HG03103 (cell line): ENCODE results near the gene EGFL7.

Experiments used
- ATAC-seq: cut with Tn5 transposase; IDR thresholded peaks from one replicate; pipeline ENCODE4 v1.9.1; 2021; ENCODE audit warnings: low read depth; ENCODE audit not compliant: unreplicated experiment

EGFL7 gene

DNA sequence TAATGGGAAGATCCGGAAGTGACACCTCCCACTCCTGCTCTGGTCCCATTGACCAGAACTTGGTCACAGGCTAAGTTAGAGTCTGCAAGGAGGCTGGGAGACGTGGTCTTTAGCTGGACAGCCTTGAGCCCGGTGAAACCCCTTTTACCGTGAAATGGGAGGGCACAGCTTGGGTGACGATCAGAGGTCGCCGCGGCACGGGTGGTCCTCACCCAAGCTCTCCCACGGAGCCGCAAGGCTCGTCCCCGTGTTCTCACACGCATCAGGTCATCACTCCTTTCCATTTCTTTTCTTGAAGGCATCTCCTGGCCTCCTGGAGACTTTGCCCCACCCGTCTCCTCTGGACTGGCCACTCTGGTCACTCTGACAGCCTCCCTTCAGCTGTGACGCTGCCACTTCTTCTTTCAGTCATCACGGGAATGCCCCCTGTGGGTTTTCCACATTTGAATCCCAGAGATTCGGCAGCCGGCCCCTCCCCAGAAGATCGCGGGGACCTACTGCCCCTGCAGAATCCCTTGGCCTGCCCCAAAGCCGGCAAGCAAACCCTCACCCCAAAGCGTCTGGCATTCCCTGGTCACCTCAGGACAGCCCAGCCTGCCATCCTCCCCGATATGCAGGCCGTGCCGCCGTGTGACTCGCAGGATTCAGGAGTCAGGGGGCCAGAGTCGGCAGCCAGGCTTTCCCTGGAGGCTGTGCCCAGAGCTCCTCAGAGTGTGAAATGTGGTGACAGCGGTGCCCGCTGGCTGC, 18.9 kb upstream of the EGFL7 start:
- ATAC-seq = no peak

DNA sequence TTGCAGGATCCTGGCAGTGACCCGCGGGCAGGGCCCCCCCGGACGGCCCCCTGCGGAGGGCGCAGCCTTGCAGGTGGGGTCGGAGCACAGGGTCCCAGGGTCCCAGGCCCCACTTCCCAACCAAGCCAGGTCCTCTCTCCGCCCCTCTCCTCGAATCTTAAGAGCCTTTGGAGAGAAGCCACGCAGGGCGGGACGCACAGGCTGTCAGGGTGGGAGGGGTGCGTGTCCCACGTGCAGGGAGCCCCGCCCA, 18.4 kb upstream of the EGFL7 start:
- no peak for ATAC-seq

DNA sequence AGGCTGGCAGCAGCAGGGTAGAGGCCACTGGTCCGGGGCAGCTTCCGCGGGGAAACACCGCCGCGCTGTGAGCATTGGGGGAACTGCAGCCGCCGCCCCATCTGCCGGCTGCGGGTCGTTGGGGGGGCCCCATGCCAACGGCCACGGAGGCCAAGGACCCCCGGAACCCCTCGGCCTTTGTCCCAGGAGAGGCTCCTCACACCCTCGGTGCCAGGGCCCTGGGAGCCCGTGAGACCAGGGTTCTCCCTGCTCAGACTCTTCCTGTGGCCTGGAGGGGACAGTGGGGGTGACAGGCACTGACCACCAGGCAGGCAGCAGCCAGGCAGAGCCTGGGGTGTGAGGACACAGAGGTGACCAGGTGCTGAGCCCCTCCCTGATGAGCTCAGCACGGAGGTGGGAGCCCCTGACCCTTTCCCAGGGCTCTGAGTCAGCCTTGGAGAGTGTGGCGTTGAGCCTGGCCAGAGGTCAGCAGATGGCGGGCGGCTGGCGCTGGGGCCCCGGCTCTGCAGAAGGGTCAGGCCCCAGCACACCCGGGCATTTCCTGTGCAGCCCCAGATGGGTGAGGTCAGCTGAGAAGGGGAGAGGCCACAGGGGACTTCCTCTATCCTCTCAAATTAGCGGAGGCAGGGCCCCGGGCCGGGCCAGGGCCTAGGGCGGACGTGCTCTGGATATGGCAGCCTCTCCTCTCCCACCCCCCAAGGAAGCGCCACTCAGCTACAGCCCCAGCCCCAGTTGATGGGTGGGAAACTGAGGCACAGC, 17.9 kb upstream of the EGFL7 start:
- no peak for ATAC-seq

DNA sequence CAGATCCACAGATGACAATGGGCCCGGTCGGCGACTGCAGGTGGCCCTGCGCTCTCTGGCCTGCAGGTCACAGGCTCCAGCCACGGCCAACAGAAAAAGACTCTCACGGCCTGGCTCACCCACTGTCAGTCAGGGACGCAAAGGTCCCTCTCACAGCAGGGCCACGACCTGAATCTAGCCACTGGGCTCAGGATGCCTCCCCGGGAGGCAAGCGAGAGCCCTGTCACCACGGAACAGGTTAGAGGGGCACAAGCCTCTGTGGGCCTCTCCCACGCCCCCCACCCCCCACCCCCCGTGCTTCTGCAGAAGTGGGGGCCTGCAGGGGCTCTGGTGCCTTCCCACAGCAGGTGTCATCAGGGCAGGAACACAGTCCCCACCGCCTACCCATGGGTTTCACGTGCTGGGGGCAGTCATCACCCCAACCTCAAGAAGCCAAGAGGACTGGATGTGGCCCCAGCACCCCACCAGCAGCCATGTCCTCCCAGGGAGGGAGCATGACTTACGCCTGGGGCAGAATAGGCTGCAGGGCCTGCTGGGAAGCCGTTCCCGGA, 17.3 kb upstream of the EGFL7 start:
- ATAC-seq = no peak

DNA sequence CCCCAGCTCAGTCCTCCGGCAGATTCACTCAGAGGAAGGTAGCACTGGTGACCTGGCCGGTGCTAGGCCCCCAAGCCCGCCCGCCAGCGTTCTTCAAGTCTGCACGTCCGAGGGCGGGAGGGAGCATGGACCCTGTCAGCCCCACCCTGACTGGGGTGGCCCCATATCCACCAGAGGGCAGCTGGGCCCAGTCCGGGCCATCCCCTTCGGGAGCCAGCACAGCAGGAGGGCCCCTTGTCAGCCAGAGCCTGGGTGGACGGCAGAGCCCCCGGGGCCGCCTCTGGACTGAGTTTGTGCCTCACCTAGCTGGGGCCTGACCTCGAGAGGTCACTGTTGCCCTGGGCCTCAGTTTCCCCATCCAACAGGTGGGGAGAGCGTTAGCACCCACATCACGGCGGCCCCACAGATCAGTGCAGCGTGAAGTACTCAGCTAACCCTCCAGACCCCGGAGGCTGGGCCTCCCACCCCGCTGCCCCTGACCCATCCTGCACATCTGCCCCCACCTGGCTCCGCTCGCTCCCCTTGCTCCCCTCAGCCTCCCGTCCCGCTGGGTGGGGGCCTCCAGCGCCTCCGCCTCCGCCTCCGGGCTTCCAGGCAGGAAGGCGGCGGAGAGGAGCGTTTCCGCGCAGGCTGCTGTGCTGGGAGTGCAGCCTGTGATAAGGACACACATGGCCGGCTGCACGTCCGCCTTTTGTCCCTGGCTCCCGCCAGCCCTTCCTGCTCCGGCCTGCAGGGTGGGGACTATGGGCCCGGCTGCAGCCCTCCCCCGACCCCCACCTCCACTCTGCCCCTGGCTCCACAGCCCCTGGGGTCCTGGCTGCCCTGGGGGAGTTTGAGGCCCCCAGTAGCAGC, 16.6 kb upstream of the EGFL7 start:
- no peak for ATAC-seq

DNA sequence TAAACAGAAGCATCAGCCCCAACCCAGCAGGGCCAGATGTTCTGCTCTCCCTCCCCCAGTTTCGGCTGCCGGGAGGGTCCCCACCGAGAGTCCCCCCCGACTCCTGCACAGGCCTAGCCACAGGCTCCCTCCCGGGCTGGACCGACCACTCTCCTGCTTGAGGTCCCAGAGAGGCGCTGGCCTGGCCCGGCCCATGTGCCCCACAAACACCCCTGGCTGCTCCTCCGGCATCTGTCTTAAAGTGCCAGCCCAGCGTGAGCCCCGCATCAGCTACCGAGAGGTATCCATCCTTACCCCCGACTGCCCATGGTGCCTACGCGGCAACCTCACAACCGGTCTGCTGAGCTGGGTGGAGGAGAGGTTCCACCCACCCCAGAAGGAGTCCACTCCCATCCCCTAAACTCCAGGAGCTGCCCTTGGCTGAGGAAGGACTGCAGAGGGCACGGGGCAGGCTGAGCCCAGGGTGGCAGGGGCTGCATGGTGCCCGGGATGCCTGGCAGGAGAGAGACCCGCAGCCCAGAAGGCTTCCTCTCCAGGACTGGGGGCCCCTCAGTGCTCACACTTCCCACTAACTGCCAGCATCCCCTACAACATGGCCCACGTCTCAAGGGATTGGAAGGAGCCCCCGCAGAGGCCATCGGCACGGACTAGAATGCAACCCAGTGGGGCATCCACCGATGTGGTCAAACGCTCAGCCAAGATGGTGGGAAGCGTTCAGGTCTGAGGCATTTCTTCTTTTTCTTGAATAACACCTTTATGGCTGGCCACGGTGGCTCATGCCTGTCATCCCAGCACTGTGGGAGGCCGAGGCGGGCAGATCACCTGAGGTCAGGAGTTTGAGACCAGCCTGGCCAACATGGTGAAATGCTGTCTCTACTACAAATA, 15.6 kb upstream of the EGFL7 start:
- no peak for ATAC-seq

DNA sequence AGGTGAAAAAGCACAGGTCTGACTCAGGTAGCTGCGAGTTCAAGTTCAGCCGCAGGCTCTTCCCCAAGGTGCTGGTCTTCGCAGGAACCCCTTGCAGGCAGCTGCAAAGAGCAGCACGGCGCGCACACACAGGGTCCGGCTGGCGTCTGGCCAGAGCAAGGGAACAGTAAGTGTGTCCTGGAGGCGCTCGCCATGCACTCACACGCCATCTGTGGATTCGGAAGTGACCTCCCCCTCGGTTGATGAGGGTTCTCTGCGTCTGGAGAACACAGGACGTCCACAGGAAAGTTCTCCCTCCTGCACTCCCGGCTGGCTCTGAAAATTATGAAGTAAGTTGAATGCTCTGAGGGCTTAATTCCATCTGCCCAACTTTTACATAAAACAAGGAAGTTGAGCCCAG, 14.0 kb upstream of the EGFL7 start:
- ATAC-seq = no peak

DNA sequence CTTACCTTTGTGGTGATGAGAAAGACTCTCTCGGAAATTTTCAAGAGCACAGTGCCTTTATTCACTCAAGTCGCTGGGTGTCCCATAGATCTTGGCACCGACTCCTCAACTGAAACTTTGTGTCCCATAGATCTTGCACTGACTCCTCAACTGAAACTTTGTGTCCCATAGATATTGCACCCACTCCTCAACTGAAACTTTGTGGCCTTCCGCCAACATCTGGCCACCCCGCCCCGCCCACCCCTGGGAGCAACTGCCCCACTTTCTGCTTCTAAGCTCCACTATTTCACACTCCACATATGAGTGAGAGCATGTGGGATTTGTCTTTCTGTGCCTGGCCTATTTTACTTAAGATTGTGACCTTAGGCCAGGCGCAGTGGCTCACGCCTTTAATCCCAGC, 12.7 kb upstream of the EGFL7 start:
- ATAC-seq = no peak

DNA sequence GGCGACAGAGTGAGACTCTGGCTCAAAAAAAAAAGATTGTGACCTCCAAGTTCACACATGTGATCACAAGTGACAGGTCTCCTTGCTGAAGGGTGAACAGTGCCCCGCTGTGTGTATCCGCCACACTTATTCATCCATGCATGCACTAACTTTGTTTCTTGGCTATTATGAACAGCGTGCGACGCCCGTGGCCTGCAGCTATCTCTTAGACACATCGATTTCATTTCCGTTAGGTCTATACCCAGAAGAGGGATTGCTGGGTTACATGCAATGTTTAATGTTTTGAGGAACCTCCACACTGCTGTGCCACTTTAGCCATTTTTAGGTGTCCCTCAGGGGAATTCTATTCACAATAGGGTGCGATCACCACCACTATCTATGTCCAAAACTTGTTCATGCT, 12.1 kb upstream of the EGFL7 start:
- no peak for ATAC-seq

DNA sequence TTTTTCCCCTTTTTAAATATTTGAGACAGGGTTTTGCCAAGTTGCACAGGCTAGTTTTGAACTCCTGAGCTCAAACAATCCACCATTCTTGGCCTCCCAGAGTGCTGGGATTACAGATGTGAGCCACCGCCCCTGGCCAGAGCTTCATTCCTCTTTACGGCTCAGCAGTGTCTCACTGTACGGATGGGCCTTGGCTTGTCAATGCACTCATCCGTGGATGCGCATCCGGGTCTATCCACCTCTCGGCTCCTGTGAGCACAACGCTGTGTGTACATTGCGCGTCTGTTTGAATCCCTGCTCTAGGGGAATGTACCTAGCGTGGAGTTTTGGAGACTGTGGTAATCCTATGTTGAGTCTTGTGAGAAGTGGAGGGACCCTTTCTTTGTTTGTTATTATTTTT, 10.9 kb upstream of the EGFL7 start:
- no peak for ATAC-seq

DNA sequence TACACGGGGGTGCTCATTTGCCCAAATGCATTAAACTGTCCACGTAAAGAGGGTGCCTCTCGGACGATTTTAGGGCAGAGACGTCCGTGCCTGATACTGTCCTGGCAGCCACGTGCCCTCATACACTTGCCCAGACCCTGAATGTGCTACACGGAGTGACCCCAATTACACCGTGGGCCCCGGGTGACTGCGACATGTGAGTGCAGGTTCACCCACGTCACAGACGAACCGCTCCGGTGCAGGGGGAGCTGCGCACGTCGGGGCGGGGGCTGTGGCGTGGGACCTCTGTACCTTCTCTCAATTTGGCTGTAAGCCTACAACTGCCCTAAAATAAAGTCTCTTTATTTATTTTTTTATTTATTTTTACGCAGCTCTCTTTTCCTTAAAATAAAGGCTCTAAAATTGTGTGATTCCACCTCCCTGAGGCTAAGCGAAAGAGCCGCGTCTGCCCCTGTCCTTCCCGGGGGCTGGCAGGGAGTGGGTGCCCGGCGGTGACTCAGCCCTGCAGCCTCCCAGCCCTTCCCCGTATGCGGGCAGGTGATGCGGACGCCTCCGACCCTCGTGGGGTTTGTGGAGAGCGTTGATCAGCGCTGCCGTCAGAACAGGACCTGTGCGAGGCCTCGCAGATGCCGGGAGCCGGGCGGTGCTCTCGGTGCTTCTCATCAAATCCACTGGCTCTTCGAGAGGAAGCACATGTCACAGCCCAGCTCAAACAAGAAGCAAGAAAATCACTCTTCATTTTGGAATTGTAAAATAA, 9.2 kb upstream of the EGFL7 start:
- no peak for ATAC-seq

DNA sequence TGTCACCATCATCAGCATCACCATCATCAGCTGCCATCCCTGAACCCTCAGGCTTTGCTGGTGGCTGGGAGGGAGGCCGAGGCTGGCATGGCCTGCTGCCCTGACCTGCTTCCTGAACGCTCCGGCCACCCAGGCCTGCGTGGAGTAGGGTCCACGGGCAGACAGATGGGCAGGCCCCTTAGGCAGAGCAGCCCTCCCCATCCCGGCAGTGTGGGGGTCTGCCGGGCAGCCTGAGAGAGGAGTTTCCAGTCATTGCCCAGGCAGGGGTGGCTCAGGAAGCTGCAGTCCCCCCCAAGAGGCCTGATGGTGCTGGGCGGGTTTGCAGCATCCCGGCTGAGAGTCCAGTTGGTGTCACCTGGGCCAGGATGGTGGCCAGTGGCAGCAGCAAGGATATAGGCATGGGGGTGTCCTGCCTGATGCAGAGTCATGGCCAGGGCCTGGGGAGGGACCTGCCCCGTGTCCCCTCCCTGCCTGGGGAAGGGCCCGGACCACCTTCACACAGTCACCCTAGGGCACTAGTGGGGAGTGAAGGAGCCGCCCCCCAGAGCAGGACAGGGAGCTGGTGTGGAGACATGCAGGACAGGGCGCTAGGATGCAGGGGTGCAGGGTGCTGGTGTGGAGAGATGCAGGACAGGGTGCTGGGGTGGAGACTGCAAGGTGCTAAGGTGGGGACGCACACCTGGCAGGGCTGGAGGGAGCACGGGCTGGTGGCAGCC, 7.7 kb upstream of the EGFL7 start:
- ATAC-seq = no peak

DNA sequence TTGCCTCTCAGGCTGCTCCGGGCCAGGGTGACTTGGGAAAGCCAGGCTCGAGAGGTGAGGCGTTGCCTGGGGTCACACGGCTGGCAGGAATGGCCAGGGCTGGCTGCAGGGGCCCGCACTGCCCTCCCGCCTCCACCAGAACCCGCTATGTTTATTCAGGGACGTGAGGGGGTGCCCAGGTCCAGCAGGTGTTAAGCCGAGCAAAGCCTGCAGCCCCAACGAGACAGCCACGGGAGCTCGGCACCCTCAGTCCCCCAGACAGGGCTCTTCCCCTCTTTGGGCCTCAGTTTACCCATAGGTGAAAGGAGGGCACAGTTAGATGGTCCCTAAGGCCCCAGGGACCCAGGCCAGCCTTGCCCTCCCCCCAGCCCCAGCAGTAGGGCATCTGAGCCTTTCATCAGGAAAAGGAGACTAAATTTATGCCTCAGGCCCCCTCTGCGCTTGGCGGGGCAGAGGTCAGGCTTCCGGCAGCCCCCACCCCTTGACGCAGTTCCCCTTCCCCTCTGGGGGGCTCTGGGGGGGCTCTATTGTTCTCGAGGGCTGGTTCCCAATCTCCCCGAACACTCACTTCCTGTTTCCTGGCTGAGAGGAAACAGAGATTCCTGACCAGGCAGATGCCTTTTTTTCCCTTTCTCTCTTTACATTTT, 7.1 kb upstream of the EGFL7 start:
- no peak for ATAC-seq

DNA sequence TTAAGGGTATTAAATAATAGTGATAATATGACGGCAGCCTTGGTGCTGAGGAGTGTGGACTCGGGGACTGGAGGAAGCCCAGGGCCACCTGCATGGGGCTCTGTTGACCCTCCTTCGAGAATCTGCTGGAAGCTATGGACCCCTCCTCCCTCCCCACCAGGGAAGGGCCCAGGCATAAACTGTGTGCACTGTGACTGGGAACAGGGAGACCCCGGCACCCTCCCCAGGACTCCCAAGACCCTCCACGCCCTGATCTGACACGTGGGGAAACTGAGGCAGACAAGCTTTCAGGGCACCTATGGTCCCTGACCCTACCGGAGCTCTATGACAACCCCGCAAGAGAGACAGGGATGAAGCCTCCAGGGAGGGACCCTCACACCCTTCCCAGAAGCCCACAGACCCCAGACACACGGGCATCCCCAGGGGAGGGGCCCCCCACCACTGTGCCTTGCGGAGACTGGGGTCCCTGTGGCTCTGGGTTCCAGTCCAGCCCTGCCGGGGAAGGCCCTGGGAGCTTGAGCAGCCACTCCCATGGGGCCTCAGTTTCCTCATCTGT, 6.5 kb upstream of the EGFL7 start:
- ATAC-seq = no peak

DNA sequence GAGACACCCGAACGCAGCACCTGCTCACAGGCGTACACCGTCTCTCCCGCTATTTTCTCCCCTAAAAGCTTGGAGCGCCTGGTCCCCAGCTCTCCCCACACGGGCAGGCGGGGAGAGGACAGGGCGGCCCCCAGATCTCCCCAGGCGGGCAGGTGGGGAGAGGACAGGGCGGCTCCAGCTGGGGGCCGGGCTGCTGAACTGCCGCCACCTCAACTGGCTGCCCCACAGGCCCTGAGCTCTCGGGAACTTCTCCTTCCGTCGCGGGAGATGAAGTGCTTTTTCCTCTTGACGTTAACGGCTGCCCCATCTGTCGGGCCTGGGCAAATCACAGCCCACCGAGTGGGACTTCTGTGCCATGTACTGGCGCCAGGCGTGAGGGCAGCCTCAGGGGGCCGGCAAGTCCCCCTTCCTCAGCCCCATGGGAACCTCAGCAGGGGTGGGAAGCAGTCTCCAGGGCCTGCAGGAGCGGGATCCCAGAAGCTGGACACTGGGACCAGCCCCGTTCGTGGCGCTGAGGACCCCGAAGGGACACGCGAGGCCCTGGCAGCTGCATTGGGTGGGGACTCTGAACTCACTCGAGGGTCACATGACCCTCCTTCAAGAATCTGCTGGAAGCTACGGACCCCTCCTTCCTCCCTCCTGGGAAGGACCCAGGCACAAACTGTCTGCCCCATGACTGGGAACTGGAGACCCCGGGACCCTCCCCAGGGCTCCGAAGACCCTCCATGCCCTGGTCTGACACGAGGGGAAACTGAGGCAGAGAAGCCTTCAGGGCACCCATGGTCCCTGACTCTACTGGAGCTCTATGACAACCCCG, 5.7 kb upstream of the EGFL7 start:
- no peak for ATAC-seq

DNA sequence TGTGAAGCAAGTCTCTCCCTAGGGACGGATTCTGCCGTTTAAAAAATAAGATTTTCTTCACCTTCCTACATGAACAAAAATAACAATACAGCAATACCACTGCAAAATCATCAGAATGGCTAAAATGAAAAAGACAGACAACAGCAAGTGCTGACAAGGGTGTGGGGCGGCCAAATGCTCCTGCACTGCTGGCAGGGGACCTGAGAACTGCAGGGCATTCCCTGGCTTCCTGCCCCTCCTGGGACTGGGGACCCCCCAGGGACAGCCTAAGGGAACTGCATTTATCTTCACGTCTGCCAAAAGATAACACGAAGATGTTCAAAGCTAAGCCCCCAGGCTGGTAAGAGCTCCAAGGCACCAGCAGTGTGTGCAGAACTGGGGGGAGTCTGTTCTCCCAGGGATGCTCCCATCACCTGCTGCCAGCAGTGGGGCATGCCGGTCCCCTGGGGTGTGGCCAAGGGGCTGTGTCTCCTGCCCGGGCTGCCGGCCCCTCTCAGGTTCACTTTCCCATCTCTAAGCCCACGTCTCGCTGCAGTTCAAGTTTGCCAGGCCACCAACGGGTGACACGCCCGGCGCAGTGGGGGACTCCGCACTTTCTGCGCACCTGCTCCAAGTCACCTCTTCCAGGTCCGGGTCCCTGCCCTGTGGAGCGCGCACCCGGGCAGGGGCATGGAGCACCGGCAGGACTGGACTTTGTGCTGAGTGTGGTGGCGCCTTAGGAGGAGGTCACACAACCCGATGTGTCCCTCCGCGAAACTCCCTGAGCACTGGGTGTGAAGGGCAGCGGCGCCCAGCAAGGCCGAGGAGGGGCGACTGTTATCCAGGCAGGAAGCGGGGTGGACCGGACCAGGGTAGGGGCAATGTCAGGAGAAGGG, 4.5 kb upstream of the EGFL7 start:
- ATAC-seq = no peak
